Heart right ventricle (tissue), 16 donors: ENCODE measurements around the gene UGDH. TPM values are rescaled to one million over a fixed set of nuclear protein-coding genes. Genes with fewer than 3 reads are reported as not detected.
"Not testable (repeated sequence)": the region's sequence is repeated elsewhere in the genome, so short reads cannot be mapped to it uniquely, and the experiment has no call there.

ENCODE experiments used
- ATAC-seq, 8 donors: fragments of 200-7000 bp; cut with Tn5 transposase; one replicate each; pipeline ENCODE4 v1.9.1; 2020; ENCODE audit warnings: mild to moderate bottlenecking in 8 of 8, moderate library complexity in 8 of 8, moderate number of reproducible peaks in 1 of 8
- DNase-seq, 2 donors: peaks; one replicate each; pipeline ENCODE4 v3.0.0-alpha.2; 2020
- H3K27ac ChIP-seq, 10 donors: fragments of 200-600 bp; sonication (generic) in 2 of 10; one replicate each; pipeline versions ENCODE4 v1.5.0 to v1.8.0; 2020 to 2022; ENCODE audit warnings: mild to moderate bottlenecking in 3 of 10
- H3K27me3 ChIP-seq, 7 donors: fragments of 200-600 bp; one replicate each; pipeline ENCODE4 v1.8.0; 2021 to 2022; ENCODE audit warnings: mild to moderate bottlenecking in 2 of 7
- H3K36me3 ChIP-seq, 9 donors: fragments of 200-600 bp; sonication (generic) in 1 of 9; one replicate each; pipeline versions ENCODE4 v1.5.0 to v1.8.0; 2020 to 2022; ENCODE audit warnings: mild to moderate bottlenecking in 2 of 9
- H3K4me1 ChIP-seq, 9 donors: fragments of 200-600 bp; sonication (generic) in 1 of 9; one replicate each; pipeline versions ENCODE4 v1.5.0 to v1.8.0; 2020 to 2022; ENCODE audit warnings: mild to moderate bottlenecking in 4 of 9
- H3K4me3 ChIP-seq, 10 donors: fragments of 200-600 bp; sonication (generic) in 2 of 10; one replicate each; pipeline versions ENCODE4 v1.5.0 to v1.8.0; 2020 to 2022; ENCODE audit warnings: mild to moderate bottlenecking in 7 of 10, moderate library complexity in 2 of 10
- H3K9me3 ChIP-seq, 11 donors: fragments of 200-600 bp in 10 of 11; sonication (generic) in 2 of 11; one replicate each; pipeline versions ENCODE4 v1.5.0 to v1.8.0; 2013 to 2022; ENCODE audit warnings: mild to moderate bottlenecking in 2 of 11, control low read depth in 1 of 11, moderate library complexity in 1 of 11
- CTCF ChIP-seq, 9 donors: fragments of 200-600 bp; sonication (generic) in 2 of 9; IDR thresholded peaks; one replicate each; pipeline versions ENCODE4 v1.5.0 to v1.8.0; 2021 to 2022; ENCODE audit warnings: antibody characterized with exemption in 9 of 9, mild to moderate bottlenecking in 5 of 9, moderate library complexity in 1 of 9
- WGBS, 2 donors: extraction: QIAGEN DNeasy Blood & Tissue Kit; methylation state at CpG; one replicate each; pipeline ENCODE4 v1.1.7; 2013; ENCODE audit warnings: inconsistent platforms in 1 of 2; 5-methylcytosine and 5-hydroxymethylcytosine counted together
- intact Hi-C, 10 donors: fragments of 100-400 bp; cut with DNase I; formaldehyde crosslinking; loops; one replicate each; pipeline versions ENCODE4 v1.11.1 to v1.14.2; 2022
- polyA plus RNA-seq, 2 donors: library from polyadenylated mRNA; stranded (reverse); fragments of 200-250 nt; gene quantifications; one replicate each; pipeline ENCODE4 v1.2.3, GENCODE V29; 2013
- total RNA-seq, 10 donors: library from RNA; stranded (reverse); fragmentation: NEBNext Ultra II Directional in 3 of 10; extraction: Animal tissue kit (Norgen Biotek cat#: 25700) in 3 of 10; gene quantifications; one replicate each; pipeline versions ENCODE4 v1.2.1 to v1.2.4, GENCODE V29; 2021 to 2023
- donor health status: Arrhythmogenic right ventricular cardiomyopathy.
- donor health status: ischemic (EF 13 %, LVEDD 7.1; RV severe dilation, severe dysfunction).
- donor health status: healthy with polysubstance abuse.
- donor health status: DM: no; HTN: yes; CAD: no.
- donor health status: DM: no; HTN: no; CAD: no.
- donor health status: ischemic (EF 25% LVEDD 6.9; RV normal size, moderate dysfunction).
- donor health status: ischemic (EF 25% LVEDD 5.7; RV mildly dilated, moderate dysfunction).
- donor health status: healthy.
- donor health status: DM: yes; HTN: yes; CAD: no.
- donor health status: Ischemic cardiomyopathy.
- donor health status: ischemic (EF 35%, LVEDD 5.7; RV mildly dilated, moderate dysfunction).
- donor health status: nonischemic (EF 11% LVEDD 7.7; RV severe dilation, severe dysfunction).
- donor health status: DM: yes; HTN: yes; CAD: no.
- donor health status: PGD.
- donor health status: ischemic (EF 29% LVEDD 5.4; RV normal size, mild dysfunction).
- donor health status: nonischemic (EF 23%, LVEDD 6.1; RV moderate dilation, normal function).

UGDH gene
- total and polyA plus RNA-seq, 12 donors = 3.1 to 27.3 (median 11.8) TPM

- DNase-seq (no peak), ATAC-seq (no peak)
- H3K27me3 ChIP-seq = no peaks in the 10 kb centered on the region
- no peaks in the 10 kb centered on the region for H3K4me1 ChIP-seq
- no peaks in the 10 kb centered on the region for H3K9me3 ChIP-seq
- no peak overlapping the region for H3K4me3 ChIP-seq
- intact Hi-C loops = no loop called here
- WGBS, 2 donors = 91 to 94% methylated on average over 2 of the region's 2 CpGs
- no peak overlapping the region for H3K27ac ChIP-seq
- peaks cover 0 to 98% (median 22%) of the 10 kb centered on the region in 9 donors for H3K36me3 ChIP-seq
- no peak for TF ChIP-seq CTCF (IDR thresholded peaks at IDR 0.05)
Measured at GRCh38 chr4:39516407-39516966, 10.8 kb downstream of the UGDH start.

- DNase-seq, H3K27me3 ChIP-seq, H3K4me3 ChIP-seq, H3K9me3 ChIP-seq, H3K4me1 ChIP-seq, ATAC-seq, H3K27ac ChIP-seq, intact Hi-C loops: not testable (repeated sequence)
- H3K36me3 ChIP-seq = peaks cover 0 to 99% (median 29%) of the 10 kb centered on the region in 9 donors
- 95 to 98% methylated on average over 14 of the region's 14 CpGs for WGBS, 2 donors
Measured at GRCh38 chr4:39515669-39516401, 11.4 kb downstream of the UGDH start.

- no peak overlapping the region for H3K27ac ChIP-seq
- TF ChIP-seq CTCF (IDR thresholded peaks at IDR 0.05) = no peak
- WGBS, 2 donors = 87 to 97% methylated on average over 4 of the region's 4 CpGs
- intact Hi-C loops = no loop called here
- no peaks in the 10 kb centered on the region for H3K27me3 ChIP-seq
- no peaks in the 10 kb centered on the region for H3K4me1 ChIP-seq
- H3K9me3 ChIP-seq = no peaks in the 10 kb centered on the region
- ATAC-seq (no peak), DNase-seq (no peak)
- H3K36me3 ChIP-seq = peaks cover 0 to 99% (median 35%) of the 10 kb centered on the region in 9 donors
- no peak overlapping the region for H3K4me3 ChIP-seq
Measured at GRCh38 chr4:39514888-39515401, 12.3 kb downstream of the UGDH start.

- H3K27me3 ChIP-seq, H3K4me1 ChIP-seq, DNase-seq, intact Hi-C loops, H3K9me3 ChIP-seq, H3K4me3 ChIP-seq, ATAC-seq, H3K27ac ChIP-seq: not testable (repeated sequence)
- peaks cover 0 to 99% (median 35%) of the 10 kb centered on the region in 9 donors for H3K36me3 ChIP-seq
- WGBS, 2 donors = 100% methylated on average over 1 of the region's 1 CpG
Measured at GRCh38 chr4:39514266-39514665, 13.0 kb downstream of the UGDH start.

- Histone ChIP-seq H3K27ac (no peak overlapping the region), H3K36me3 (peaks cover 0 to 99% (median 51%) of the 10 kb centered on the region in 9 donors), H3K27me3 (no peaks in the 10 kb centered on the region), H3K4me3 (no peak overlapping the region), H3K4me1 (no peaks in the 10 kb centered on the region), H3K9me3 (no peaks in the 10 kb centered on the region)
- ATAC-seq (no peak), DNase-seq (no peak)
- 96 to 98% methylated on average over 5 of the region's 5 CpGs for WGBS, 2 donors
- no peak for TF ChIP-seq CTCF (IDR thresholded peaks at IDR 0.05)
- intact Hi-C loops = no loop called here
Measured at GRCh38 chr4:39510348-39510929, 16.8 kb downstream of the UGDH start.
